H1 (cell line): ENCODE data around the gene OR2V1. TPM values are rescaled to one million over a fixed set of nuclear protein-coding genes. Genes with fewer than 3 reads are reported as not detected.

ENCODE experiments used
- CTCF ChIA-PET: fragments of 300-600 bp; sonication (Branson Sonifier 250); formaldehyde crosslinking; loops from one replicate; lab custom pipeline; 2021; ENCODE audit not compliant: partially characterized antibody; lab: Charles Lee
- POLR2A ChIA-PET: fragments of 300-600 bp; sonication (Branson Sonifier 250); formaldehyde crosslinking; loops from one replicate; lab custom pipeline; 2021; ENCODE audit warnings: inconsistent platforms; ENCODE audit not compliant: partially characterized antibody; lab: Charles Lee
- DNase-seq, 2 experiments: peaks; one replicate each; pipeline versions ENCODE4 v3.0.0 to v3.0.0-alpha.2; 2010 to 2022; ENCODE audit warnings: low spot score in 2 of 2, low read depth in 1 of 2, mixed read lengths in 1 of 2
- FAIRE-seq: peaks from 2 replicates; lab custom pipeline; 2011; peaks lifted over from hg19 to GRCh38; lab: Jason Lieb, UNC
- H2AFZ ChIP-seq: 2 replicates; pipeline ENCODE4 v1.8.1; 2012; ENCODE audit warnings: low read length, inconsistent platforms
- H2AK5ac ChIP-seq: 2 replicates; pipeline ENCODE4 v1.6.1; 2013; ENCODE audit warnings: low read depth, low read length
- H2BK120ac ChIP-seq: replicated peaks from 2 replicates; pipeline ENCODE3; 2013; ENCODE audit warnings: low read depth, low read length, inconsistent platforms
- H2BK12ac ChIP-seq: 2 replicates; pipeline ENCODE4 v1.6.1; 2013; ENCODE audit warnings: low read depth, low read length
- H2BK15ac ChIP-seq: 2 replicates; pipeline ENCODE4 v1.6.1; 2013; ENCODE audit warnings: low read length
- H2BK20ac ChIP-seq: 2 replicates; pipeline ENCODE4 v1.6.1; 2013; ENCODE audit warnings: low read length
- H2BK5ac ChIP-seq: 2 replicates; pipeline ENCODE4 v1.6.1; 2013; ENCODE audit warnings: low read depth, low read length
- H3K14ac ChIP-seq: 2 replicates; pipeline ENCODE4 v1.6.1; 2013; ENCODE audit warnings: inconsistent platforms; ENCODE audit not compliant: insufficient read length
- H3K18ac ChIP-seq: 2 replicates; pipeline ENCODE4 v1.6.1; 2013; ENCODE audit warnings: low read length; ENCODE audit errors: extremely low read depth
- H3K23ac ChIP-seq: 2 replicates; pipeline ENCODE4 v1.6.1; 2013; ENCODE audit warnings: inconsistent platforms; ENCODE audit not compliant: insufficient read length
- H3K23me2 ChIP-seq: 2 replicates; pipeline ENCODE4 v1.6.1; 2013; ENCODE audit warnings: low read depth, low read length
- H3K27ac ChIP-seq: 2 replicates; pipeline ENCODE4 v1.6.1; 2011; ENCODE audit warnings: low read depth, low read length, inconsistent platforms
- H3K27me3 ChIP-seq, 4 experiments: replicated peaks in 1 of 4; 1 replicate in 1 of 4; 2 replicates in 3 of 4; pipeline versions ENCODE4 v1.6.1 to v1.8.1; 2011 to 2013; ENCODE audit warnings: low read length in 3 of 4, mild to moderate bottlenecking in 3 of 4, inconsistent platforms in 2 of 4, mixed read lengths in 2 of 4, moderate library complexity in 1 of 4; ENCODE audit not compliant: control insufficient read depth in 3 of 4, insufficient read depth in 3 of 4; ENCODE audit errors: extremely low read depth in 1 of 4
- H3K36me3 ChIP-seq, 4 experiments: 2 replicates each; pipeline versions ENCODE4 v1.6.1 to v1.8.1; 2011 to 2013; ENCODE audit warnings: mild to moderate bottlenecking in 4 of 4, low read length in 3 of 4, moderate library complexity in 2 of 4, control low read depth in 1 of 4, inconsistent platforms in 1 of 4; ENCODE audit not compliant: insufficient read depth in 4 of 4, control insufficient read depth in 2 of 4
- H3K4ac ChIP-seq: replicated peaks from 2 replicates; pipeline ENCODE3; 2013; ENCODE audit warnings: low read length, low read depth, mixed read lengths, inconsistent platforms; ENCODE audit not compliant: insufficient read length
- H3K4me1 ChIP-seq, 4 experiments: replicated peaks in 1 of 4; 1 replicate in 1 of 4; 2 replicates in 3 of 4; pipeline versions ENCODE4 v1.6.1 to v1.8.1; 2011 to 2013; ENCODE audit warnings: low read length in 3 of 4, inconsistent platforms in 2 of 4, mixed read lengths in 1 of 4; ENCODE audit not compliant: insufficient read depth in 4 of 4, control insufficient read depth in 3 of 4
- H3K4me2 ChIP-seq, 2 experiments: 2 replicates each; pipeline versions ENCODE4 v1.6.1 to v1.8.1; 2011 to 2013; ENCODE audit warnings: low read depth in 2 of 2, low read length in 2 of 2, control low read depth in 1 of 2, inconsistent platforms in 1 of 2, mild to moderate bottlenecking in 1 of 2; ENCODE audit not compliant: insufficient read depth in 1 of 2
- H3K4me3 ChIP-seq, 4 experiments: fragments of 200-600, 300-600 bp in 1 of 4; sonication (generic), shearing (Covaris generic), sonication (Bioruptor Twin) in 1 of 4; 2 replicates each; pipeline versions ENCODE4 v1.5.1 to v1.8.1; 2011 to 2016; ENCODE audit warnings: low read length in 4 of 4, low read depth in 3 of 4, control low read depth in 2 of 4, inconsistent platforms in 2 of 4, mild to moderate bottlenecking in 2 of 4, mixed read lengths in 1 of 4, moderate library complexity in 1 of 4; ENCODE audit not compliant: insufficient read depth in 2 of 4; ENCODE audit errors: extremely low read depth in 1 of 4
- H3K56ac ChIP-seq: replicated peaks from 2 replicates; pipeline ENCODE3; 2013; ENCODE audit warnings: low read depth, mild to moderate bottlenecking, mixed read lengths, low read length, inconsistent platforms; ENCODE audit not compliant: insufficient read length
- H3K79me1 ChIP-seq: 2 replicates; pipeline ENCODE4 v1.6.1; 2013; ENCODE audit warnings: low read depth, low read length, control low read depth
- H3K79me2 ChIP-seq, 2 experiments: 2 replicates each; pipeline versions ENCODE4 v1.6.1 to v1.8.1; 2012 to 2013; ENCODE audit warnings: low read length in 2 of 2, mild to moderate bottlenecking in 2 of 2, inconsistent platforms in 1 of 2; ENCODE audit not compliant: insufficient read depth in 2 of 2, control insufficient read depth in 1 of 2
- H3K9ac ChIP-seq, 4 experiments: replicated peaks in 1 of 4; 1 replicate in 1 of 4; 2 replicates in 3 of 4; pipeline versions ENCODE4 v1.6.1 to v1.8.1; 2011 to 2013; ENCODE audit warnings: low read depth in 3 of 4, low read length in 3 of 4, control low read depth in 2 of 4, mild to moderate bottlenecking in 2 of 4, moderate library complexity in 2 of 4, inconsistent platforms in 1 of 4; ENCODE audit errors: extremely low read depth in 1 of 4
- H3K9me3 ChIP-seq, 2 experiments: 2 replicates each; pipeline versions ENCODE4 v1.6.1 to v1.8.1; 2012 to 2013; ENCODE audit warnings: mild to moderate bottlenecking in 2 of 2, moderate library complexity in 2 of 2, control low read depth in 1 of 2, inconsistent platforms in 1 of 2, low read depth in 1 of 2, low read length in 1 of 2, mixed read lengths in 1 of 2; ENCODE audit not compliant: insufficient read depth in 2 of 2
- H4K20me1 ChIP-seq, 2 experiments: replicated peaks in 1 of 2; 2 replicates each; pipeline versions ENCODE3 to v1.8.1; 2011 to 2013; ENCODE audit warnings: inconsistent platforms in 2 of 2, low read length in 2 of 2, mild to moderate bottlenecking in 1 of 2; ENCODE audit not compliant: insufficient read depth in 2 of 2, control insufficient read depth in 1 of 2
- H4K5ac ChIP-seq: 2 replicates; pipeline ENCODE4 v1.6.1; 2013; ENCODE audit warnings: low read length, low read depth, mixed read lengths, inconsistent platforms; ENCODE audit not compliant: insufficient read length
- H4K8ac ChIP-seq: 2 replicates; pipeline ENCODE4 v1.8.0; 2013; ENCODE audit warnings: mild to moderate bottlenecking, moderate library complexity, low read length, inconsistent platforms; ENCODE audit not compliant: insufficient read depth; ENCODE audit errors: extremely low read depth
- H4K91ac ChIP-seq: replicated peaks from 2 replicates; pipeline ENCODE3; 2013; ENCODE audit warnings: low read length, mixed read lengths, inconsistent platforms; ENCODE audit not compliant: insufficient read length
- MAFK ChIP-seq: IDR thresholded peaks from 2 replicates; pipeline ENCODE4 v1.6.1; 2012; ENCODE audit warnings: low read depth, mild to moderate bottlenecking, improper control_type of control experiment, low read length
- TAF1 ChIP-seq: IDR thresholded peaks from 2 replicates; pipeline ENCODE4 v1.6.1; 2011; ENCODE audit warnings: mild to moderate bottlenecking, low read depth, low read length
- WGBS, 2 experiments: shearing (Covaris generic) in 1 of 2; methylation state at CpG; one replicate each; pipeline versions ENCODE4 v1.1.6 to v1.1.7; 2013 to 2015; ENCODE audit warnings: low lambda C conversion rate in 2 of 2, mixed read lengths in 2 of 2, inconsistent platforms in 1 of 2, low coverage in 1 of 2, missing lambda C conversion rate in 1 of 2; ENCODE audit not compliant: insufficient replicate concordance in 2 of 2, insufficient coverage in 1 of 2, insufficient read length in 1 of 2; ENCODE audit errors: extremely low coverage in 1 of 2, missing lambda C conversion rate in 1 of 2; 5-methylcytosine and 5-hydroxymethylcytosine counted together
- polyA plus RNA-seq, 7 experiments: library from polyadenylated mRNA; depleted of rRNA in 3 of 7; stranded (reverse) in 5 of 7; unstranded in 2 of 7; fragments of >200 nt in 5 of 7; fragments of 200-250 nt in 2 of 7; gene quantifications; 1 replicate in 5 of 7; 2 replicates in 1 of 7; 4 replicates in 1 of 7; pipeline versions ENCODE4 v1.2.1 to v1.2.3, GENCODE V29; 2011 to 2013; ENCODE audit warnings: missing spikeins in 2 of 7, mixed read lengths in 2 of 7
- total RNA-seq: library from RNA; stranded (reverse); fragmentation: NEBNext Ultra II Directional; extraction: Animal tissue kit (Norgen Biotek cat#: 25700); gene quantifications from 2 replicates; pipeline ENCODE4 v1.2.1, GENCODE V29; 2021

Gene OR2V1
- total and polyA plus RNA-seq, 2 of the 8 experiments (the other 6 are each of a cell fraction or from before 2014, with no cell fraction given) = not detected

DNA sequence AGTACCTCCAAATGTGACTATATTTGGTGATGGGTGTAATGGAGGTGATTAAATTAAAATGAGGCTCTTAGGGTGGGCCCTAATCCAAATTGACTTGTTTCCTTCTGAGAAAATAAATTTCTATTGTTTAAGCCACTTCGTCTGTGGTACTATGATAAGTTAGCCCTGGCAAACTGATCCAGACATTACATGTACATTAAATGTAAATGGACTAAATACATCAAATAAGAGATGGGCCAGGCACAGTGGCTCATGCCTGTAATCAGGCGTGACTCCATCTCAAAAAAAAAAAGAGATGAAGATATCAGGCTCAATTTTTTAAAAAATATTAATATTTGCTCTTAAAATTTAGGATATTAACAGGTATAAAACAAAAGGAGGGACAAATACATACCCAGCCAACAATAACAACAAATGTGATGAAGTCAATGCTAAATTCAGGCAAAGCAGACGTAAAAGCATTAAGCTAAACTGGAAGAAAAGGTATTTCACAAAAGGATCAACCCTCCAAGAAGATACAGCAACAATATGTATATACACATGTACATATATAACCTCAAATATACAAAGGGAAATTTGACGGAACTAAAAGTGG lies 5.5 kb upstream of the OR2V1 start:
- no peak overlapping the region for H2BK15ac ChIP-seq
- no peak overlapping the region for H3K4ac ChIP-seq
- no peaks in the 10 kb centered on the region; the same call in 1 of the 2 replicates for H3K23me2 ChIP-seq
- no peak overlapping the region for H4K91ac ChIP-seq
- H3K27me3 ChIP-seq = no peaks in the 10 kb centered on the region; a peak in 1 of 7 replicates
- H2BK120ac ChIP-seq = no peak overlapping the region
- H3K79me2 ChIP-seq = no peaks in the 10 kb centered on the region
- H2BK12ac ChIP-seq = no peak overlapping the region
- H2BK5ac ChIP-seq = no peak overlapping the region
- no peak overlapping the region for H3K56ac ChIP-seq
- H2AK5ac ChIP-seq = no peak overlapping the region
- no peak overlapping the region for H3K14ac ChIP-seq
- no peak for TF ChIP-seq MAFK
- no peak for TF ChIP-seq TAF1
- no peaks in the 10 kb centered on the region for H3K4me1 ChIP-seq
- H2BK20ac ChIP-seq = no peak overlapping the region
- no peaks in the 10 kb centered on the region for H3K36me3 ChIP-seq
- no peak overlapping the region for H2AFZ ChIP-seq
- no peak overlapping the region for H4K5ac ChIP-seq
- H4K8ac ChIP-seq = no peak overlapping the region
- ChIA-PET POLR2A (interaction anchor here (0.6 kb wide), 1 partner anchor 62 kb away, joined by 5 read pairs; no protein-coding TSS in a partner anchor), CTCF (interaction anchor here (1.0 kb wide), 1 partner anchor 8 kb away, joined by 4 read pairs; no protein-coding TSS in a partner anchor)
- 93% methylated on average over 4 of the region's 4 CpGs; no CpG with 5 or more reads in 1 of the 2 experiments for WGBS, 2 experiments
- H3K4me2 ChIP-seq = no peak overlapping the region
- H3K23ac ChIP-seq = no peak overlapping the region
- no peaks in the 10 kb centered on the region for H4K20me1 ChIP-seq
- H3K18ac ChIP-seq = no peak overlapping the region
- H3K9ac ChIP-seq = no peak overlapping the region
- H3K27ac ChIP-seq = no peak overlapping the region
- H3K79me1 ChIP-seq = no peaks in the 10 kb centered on the region
- H3K9me3 ChIP-seq = peaks cover 0 to 2% of the 10 kb centered on the region in 2 experiments; a peak in 2 of 4 replicates
- DNase-seq = no peak
- H3K4me3 ChIP-seq = no peak overlapping the region
- no peak for FAIRE-seq
